Lower leg skin (tissue), 3 donors: ENCODE results near the gene GADL1.

Experiments used
- CTCF ChIP-seq, 3 donors: fragments of 450-650 bp; IDR thresholded peaks; one replicate each; pipeline ENCODE4 v1.5.1; 2016; ENCODE audit warnings: antibody characterized with exemption in 3 of 3, mild to moderate bottlenecking in 3 of 3, moderate library complexity in 2 of 3
- POLR2A ChIP-seq, 2 donors: fragments of 450-650 bp; IDR thresholded peaks; one replicate each; pipeline ENCODE4 v1.6.1; 2016 to 2017; ENCODE audit warnings: antibody characterized with exemption in 2 of 2, mild to moderate bottlenecking in 1 of 2, moderate library complexity in 1 of 2

DNA sequence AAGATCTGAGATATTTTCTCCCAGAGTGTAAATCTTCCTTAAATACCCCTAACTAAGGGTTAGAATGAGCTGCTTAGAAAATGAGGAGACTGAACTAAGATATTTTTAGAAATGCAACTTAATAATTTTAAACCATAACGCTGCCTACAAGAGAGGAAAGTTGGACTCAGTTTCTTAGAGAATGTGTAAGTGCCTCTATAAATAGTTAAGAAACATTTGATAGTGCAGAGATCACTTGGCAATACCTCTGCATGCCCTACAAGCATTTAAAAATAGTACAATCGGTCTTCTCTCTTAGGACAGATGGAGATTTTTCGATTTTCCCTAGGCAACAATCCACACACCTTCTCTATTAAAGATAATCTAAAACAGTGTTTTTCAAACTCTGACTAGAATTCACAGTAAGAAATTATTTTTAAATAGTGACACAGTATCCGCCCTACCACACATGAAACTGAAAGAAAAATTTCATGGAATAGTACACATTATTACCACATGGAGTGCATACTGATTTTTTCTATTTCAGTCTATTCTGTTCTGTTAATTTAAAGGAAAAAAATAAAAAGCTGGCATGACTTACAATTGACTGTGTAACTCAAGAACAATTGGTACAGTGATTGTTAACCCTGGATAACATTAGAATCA, 83.2 kb downstream of the GADL1 start:
- TF ChIP-seq CTCF (IDR thresholded peaks at IDR 0.05) (no peak), POLR2A (IDR thresholded peaks at IDR 0.05) (no peak)
